ENCODE results near the gene WLS.

Gene WLS

DNA sequence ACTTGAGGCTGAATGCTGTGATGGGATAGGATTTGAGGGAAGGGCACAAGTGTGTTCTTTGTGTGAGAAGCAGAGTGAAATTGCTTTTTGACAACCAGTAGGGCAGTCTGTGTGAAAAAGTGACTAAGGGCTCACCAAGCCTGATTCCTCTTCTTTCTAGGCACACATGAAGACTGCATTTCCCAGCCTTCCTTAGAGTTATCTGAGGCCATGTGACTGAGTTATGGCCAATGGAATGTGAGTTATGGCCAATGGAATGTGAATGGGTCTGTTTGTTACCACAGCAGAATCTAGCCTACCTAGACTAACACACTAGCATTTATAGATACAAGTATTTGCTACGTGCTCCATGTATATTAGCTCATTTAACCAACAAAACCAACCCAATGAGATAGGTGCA is 146.6 kb downstream of the WLS start:
- no peak for DNase-seq (ENCODE audit: low spot score)

DNA sequence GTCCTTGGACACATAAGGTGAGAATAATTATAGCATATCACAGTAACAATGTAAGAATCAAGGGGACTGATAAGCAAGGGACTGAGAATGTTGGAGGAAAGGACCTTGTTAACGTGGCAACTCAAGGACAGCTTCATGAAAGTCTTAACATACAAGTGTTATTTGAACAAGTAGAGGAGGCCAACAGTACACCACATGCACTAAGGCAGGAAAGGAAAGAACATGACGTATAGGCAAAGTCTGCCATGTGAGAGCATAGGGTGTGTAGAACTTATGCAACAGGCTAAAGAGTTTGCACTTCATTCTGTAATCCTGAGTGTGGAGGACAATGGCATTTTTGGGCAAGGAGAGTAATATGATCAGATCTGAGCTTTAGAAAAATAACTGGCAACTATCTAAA is 148.6 kb downstream of the WLS start:
- no peak for DNase-seq (ENCODE audit: low spot score)

DNA sequence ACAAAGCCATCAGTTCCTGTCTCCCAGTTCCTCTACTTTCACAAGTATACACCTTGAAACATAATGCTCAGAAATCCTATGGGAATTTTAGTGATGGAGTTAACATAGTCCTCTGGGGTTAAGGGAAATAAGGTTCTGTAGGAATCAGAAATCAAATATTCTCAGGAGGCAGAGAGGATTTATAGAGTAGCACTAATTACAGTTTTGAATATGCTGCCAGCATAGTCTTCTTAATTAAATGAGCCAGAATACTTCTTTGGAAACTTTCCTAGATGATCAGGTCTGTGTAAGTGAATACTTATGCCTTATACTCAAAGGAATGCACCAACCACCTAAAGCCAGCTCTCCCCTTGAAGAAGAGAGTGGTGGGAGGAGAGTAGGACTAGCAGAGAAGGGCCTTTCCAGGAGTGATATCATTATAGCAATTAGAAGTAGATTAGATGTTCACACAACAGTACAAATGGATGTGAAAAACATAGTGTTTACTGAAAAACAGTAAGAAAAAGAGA is 150.5 kb downstream of the WLS start:
- DNase-seq (ENCODE audit: low spot score): no peak

DNA sequence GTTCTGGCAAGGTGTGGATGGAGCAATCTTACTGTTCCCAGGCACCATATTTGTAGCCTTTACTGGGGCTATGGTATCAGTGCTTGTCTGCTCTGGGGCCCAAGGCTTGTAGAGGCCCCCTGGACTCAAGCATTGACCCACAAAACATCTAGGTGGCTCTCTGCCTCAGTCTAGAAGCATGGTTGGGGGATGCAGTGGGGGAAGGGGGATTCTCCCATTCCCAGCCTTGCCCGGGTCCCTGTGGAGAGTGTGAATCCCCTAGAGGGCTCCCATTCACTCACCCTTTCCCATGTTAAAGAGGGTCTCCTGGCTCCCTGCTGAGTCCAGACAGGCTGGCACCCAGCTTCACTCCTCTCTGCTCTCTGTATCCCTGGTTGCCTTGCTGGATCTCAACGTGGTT is 153.7 kb downstream of the WLS start:
- no peak for DNase-seq (ENCODE audit: low spot score)
